Tibial nerve (tissue), 4 donors: Measurements from ENCODE around the gene LKAAEAR1. TPM values are rescaled to one million over a fixed set of nuclear protein-coding genes. Genes with fewer than 3 reads are reported as not detected.

Source experiments
- DNase-seq, 2 donors: peaks; one replicate each; pipeline ENCODE4 v3.0.0-alpha.2; 2019; ENCODE audit warnings: low spot score in 2 of 2
- H3K27ac ChIP-seq, 4 donors: fragments of 200-600 bp; sonication (generic) in 3 of 4; one replicate each; pipeline ENCODE4 v1.5.1; 2017 to 2019; ENCODE audit warnings: mild to moderate bottlenecking in 1 of 4
- H3K27me3 ChIP-seq, 2 donors: fragments of 200-600 bp; sonication (generic) in 1 of 2; one replicate each; pipeline versions ENCODE4 v1.5.1 to v1.6.0; 2017 to 2019
- H3K36me3 ChIP-seq, 3 donors: fragments of 200-600 bp; sonication (generic); one replicate each; pipeline ENCODE4 v1.5.1; 2018 to 2019
- H3K4me1 ChIP-seq, 4 donors: fragments of 200-600 bp; sonication (generic) in 3 of 4; one replicate each; pipeline ENCODE4 v1.5.1; 2017 to 2019
- H3K4me3 ChIP-seq, 4 donors: fragments of 200-600 bp; sonication (generic) in 3 of 4; one replicate each; pipeline ENCODE4 v1.5.1; 2017 to 2019; ENCODE audit warnings: mild to moderate bottlenecking in 1 of 4, moderate library complexity in 1 of 4
- H3K9me3 ChIP-seq, 4 donors: fragments of 200-600 bp; sonication (generic) in 3 of 4; one replicate each; pipeline ENCODE4 v1.5.1; 2017 to 2019
- EP300 ChIP-seq, 2 donors: sonication (generic); formaldehyde crosslinking; IDR thresholded peaks; one replicate each; pipeline ENCODE4 v1.6.1; 2017; ENCODE audit warnings: antibody characterized with exemption in 2 of 2, mild to moderate bottlenecking in 1 of 2
- POLR2A ChIP-seq, 2 donors: fragments of 450-650 bp; IDR thresholded peaks; one replicate each; pipeline ENCODE4 v1.6.1; 2017; ENCODE audit warnings: antibody characterized with exemption in 2 of 2, mild to moderate bottlenecking in 2 of 2, moderate library complexity in 2 of 2
- WGBS, 2 donors: methylation state at CpG; one replicate each; pipeline ENCODE4 v1.1.5; 2018; 5-methylcytosine and 5-hydroxymethylcytosine counted together
- total RNA-seq, 4 donors: library from RNA; depleted of rRNA; stranded (reverse); fragments of >200 nt; gene quantifications; one replicate each; pipeline ENCODE4 v1.1.0, GENCODE V29; 2016
- TF ChIP-seq, protein P1 (sequence below), 5 experiments: fragments of 200-600 bp in 3 of 5; fragments of 450-650 bp in 2 of 5; sonication (generic) in 3 of 5; IDR thresholded peaks; one replicate each; pipeline ENCODE4 v1.5.1; 2016 to 2019; ENCODE audit warnings: antibody characterized with exemption in 5 of 5, mild to moderate bottlenecking in 3 of 5, moderate library complexity in 2 of 5

LKAAEAR1 gene
- total RNA-seq, 4 donors from 2014 or later, result 0.59 to 1.3 (median 0.84) TPM; not detected in 1

DNA sequence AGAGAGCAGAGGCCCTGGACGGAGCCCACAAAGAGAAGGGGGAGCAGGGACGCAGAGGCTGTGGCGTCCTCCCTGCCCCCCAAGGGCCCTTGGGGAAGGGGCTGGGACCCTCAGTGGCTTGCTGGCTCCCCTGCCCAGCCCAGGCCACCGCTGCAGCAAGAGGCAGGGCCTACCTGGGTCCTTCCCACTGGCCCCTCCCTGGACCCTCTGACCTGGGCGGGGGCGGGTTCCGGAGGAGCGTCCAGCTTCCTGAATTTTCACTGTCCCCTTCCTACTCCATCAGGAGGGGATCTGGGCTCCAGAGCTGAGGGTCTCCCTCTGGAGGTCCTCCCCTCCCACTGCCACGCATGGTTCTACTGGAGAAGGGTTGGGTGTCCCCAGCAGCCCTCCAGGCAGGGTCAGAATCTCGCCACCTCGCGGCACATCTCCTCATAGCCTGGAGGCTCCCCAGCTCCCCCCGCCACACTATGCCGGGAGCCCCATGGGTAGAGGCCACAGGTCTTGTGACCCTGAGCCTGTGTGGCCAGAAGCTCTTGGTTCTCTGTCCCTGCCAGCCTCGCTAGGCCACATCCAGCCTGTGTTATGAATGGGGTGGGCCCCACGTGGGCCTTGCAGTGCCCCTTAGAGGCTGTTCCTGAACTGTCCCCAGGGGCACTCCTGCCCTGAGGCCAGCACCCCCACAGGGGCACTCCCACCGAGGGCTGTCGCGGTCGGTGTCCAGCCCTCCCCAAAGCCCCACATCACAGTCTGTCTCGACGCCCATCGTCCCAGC is 33.8 kb downstream of the LKAAEAR1 start:
- TF ChIP-seq POLR2A (IDR thresholded peaks at IDR 0.05), result no peak
- TF ChIP-seq, protein P1, sequence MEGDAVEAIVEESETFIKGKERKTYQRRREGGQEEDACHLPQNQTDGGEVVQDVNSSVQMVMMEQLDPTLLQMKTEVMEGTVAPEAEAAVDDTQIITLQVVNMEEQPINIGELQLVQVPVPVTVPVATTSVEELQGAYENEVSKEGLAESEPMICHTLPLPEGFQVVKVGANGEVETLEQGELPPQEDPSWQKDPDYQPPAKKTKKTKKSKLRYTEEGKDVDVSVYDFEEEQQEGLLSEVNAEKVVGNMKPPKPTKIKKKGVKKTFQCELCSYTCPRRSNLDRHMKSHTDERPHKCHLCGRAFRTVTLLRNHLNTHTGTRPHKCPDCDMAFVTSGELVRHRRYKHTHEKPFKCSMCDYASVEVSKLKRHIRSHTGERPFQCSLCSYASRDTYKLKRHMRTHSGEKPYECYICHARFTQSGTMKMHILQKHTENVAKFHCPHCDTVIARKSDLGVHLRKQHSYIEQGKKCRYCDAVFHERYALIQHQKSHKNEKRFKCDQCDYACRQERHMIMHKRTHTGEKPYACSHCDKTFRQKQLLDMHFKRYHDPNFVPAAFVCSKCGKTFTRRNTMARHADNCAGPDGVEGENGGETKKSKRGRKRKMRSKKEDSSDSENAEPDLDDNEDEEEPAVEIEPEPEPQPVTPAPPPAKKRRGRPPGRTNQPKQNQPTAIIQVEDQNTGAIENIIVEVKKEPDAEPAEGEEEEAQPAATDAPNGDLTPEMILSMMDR (IDR thresholded peaks at IDR 0.05), result no peak
- TF ChIP-seq EP300 (IDR thresholded peaks at IDR 0.05), result no peak
- DNase-seq, result no peak
- Histone ChIP-seq H3K27ac (peak overlapping the region in 2 of 4 donors; percentile 55 to 77), H3K27me3 (peaks cover 0 to 88% of the 10 kb centered on the region in 2 donors), H3K4me1 (peaks cover 0 to 43% (median 3%) of the 10 kb centered on the region in 4 donors), H3K9me3 (no peaks in the 10 kb centered on the region), H3K4me3 (peak overlapping the region in 1 of 4 donors; percentile 47), H3K36me3 (no peaks in the 10 kb centered on the region)
- 66 to 68% methylated on average over 17 to 19 of the region's 23 CpGs for WGBS, 2 donors

- Histone ChIP-seq H3K4me3 (peak overlapping the region in 2 of 4 donors; percentile 3 to 47), H3K36me3 (no peaks in the 10 kb centered on the region), H3K4me1 (peaks cover 0 to 38% (median 3%) of the 10 kb centered on the region in 4 donors), H3K9me3 (no peaks in the 10 kb centered on the region), H3K27ac (peak overlapping the region in 1 of 4 donors; percentile 77), H3K27me3 (peaks cover 0 to 88% of the 10 kb centered on the region in 2 donors)
- 12 to 16% methylated on average over 5 to 7 of the region's 16 CpGs for WGBS, 2 donors
- TF ChIP-seq EP300 (IDR thresholded peaks at IDR 0.05) (no peak), POLR2A (IDR thresholded peaks at IDR 0.05) (no peak)
- TF ChIP-seq, protein P1 (IDR thresholded peaks at IDR 0.05), result no peak
- no peak for DNase-seq
These were observed 34.3 kb downstream of the LKAAEAR1 start for GRCh38 chr20:64049878-64050260.

GRCh38 chr20:64049060-64049877 is 34.9 kb downstream of the LKAAEAR1 start, which contains the start of gene SOX18:
Gene SOX18, minus strand, starts transcription at chr20:64049639. Its CDS starts 123 bp downstream, at chr20:64049516.
- DNase-seq, result no peak
- peaks cover 0 to 34% (median 3%) of the 10 kb centered on the region in 4 donors for H3K4me1 ChIP-seq
- H3K27ac ChIP-seq, result peak within 1 kb of the TSS in 2 of 4 donors; percentile 55 to 77
- peak within 1 kb of the TSS in 3 of 4 donors; percentile 3 to 47 (median 18) for H3K4me3 ChIP-seq
- 2 to 3% methylated on average over 5 to 50 of the region's 111 CpGs for WGBS, 2 donors
- H3K36me3 ChIP-seq, result no peaks in the 10 kb centered on the region
- H3K9me3 ChIP-seq, result no peaks in the 10 kb centered on the region
- TF ChIP-seq, protein P1 (IDR thresholded peaks at IDR 0.05), result no peak
- TF ChIP-seq EP300 (IDR thresholded peaks at IDR 0.05) (no peak), POLR2A (IDR thresholded peaks at IDR 0.05) (no peak)
- H3K27me3 ChIP-seq, result peaks cover 0 to 85% of the 10 kb centered on the region in 2 donors

DNA sequence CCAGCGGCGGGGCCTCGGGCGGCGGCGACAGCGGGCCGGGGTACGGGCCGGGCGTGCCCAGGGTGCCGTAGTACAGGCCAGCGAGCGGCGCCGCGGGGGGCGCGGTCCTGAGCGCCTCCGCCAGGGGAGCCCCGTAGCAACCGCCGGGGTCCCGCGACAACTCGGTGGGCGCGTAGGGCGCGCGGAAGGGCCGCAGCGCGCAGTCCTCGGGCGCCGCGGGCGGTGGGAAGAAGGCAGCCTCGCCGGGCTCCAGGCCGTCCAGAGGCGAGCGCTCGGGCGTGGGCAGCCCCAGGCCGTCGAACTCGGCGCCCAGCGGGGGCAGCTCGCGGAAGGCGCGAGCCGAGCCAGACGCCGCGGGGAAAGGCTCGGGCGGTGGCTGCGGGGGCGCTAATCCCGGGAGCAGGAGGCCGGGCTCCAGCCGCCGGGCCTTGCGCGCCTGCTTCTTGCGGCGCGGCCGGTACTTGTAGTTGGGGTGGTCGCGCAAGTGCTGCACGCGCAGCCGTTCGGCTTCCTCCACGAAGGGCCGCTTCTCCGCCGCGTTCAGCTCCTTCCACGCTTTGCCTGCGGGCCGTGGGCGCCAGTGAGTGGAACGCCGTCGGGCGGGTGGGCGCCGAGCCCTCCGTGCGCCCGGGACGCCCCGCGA is 35.7 kb downstream of the LKAAEAR1 start:
- no peaks in the 10 kb centered on the region for H3K36me3 ChIP-seq
- H3K4me3 ChIP-seq, result peak overlapping the region in 2 of 4 donors; percentile 18 to 47
- peaks cover 0 to 82% of the 10 kb centered on the region in 2 donors for H3K27me3 ChIP-seq
- no peaks in the 10 kb centered on the region for H3K9me3 ChIP-seq
- no peak for DNase-seq
- WGBS, 2 donors, result 1 to 8% methylated on average over 15 of the region's 101 CpGs
- H3K27ac ChIP-seq, result peak overlapping the region in 1 of 4 donors; percentile 5
- peaks cover 0 to 32% (median 3%) of the 10 kb centered on the region in 4 donors for H3K4me1 ChIP-seq
- TF ChIP-seq, protein P1 (IDR thresholded peaks at IDR 0.05), result no peak
- no peak for TF ChIP-seq POLR2A (IDR thresholded peaks at IDR 0.05)
- no peak for TF ChIP-seq EP300 (IDR thresholded peaks at IDR 0.05)
